ENCODE results near the gene SERPING1. TPM values are rescaled to one million over a fixed set of nuclear protein-coding genes. Genes with fewer than 3 reads are reported as not detected.
A peak's percentile ranks its signal among the peaks of the same experiment; 100 is the strongest.

The SERPING1 gene
- polyA plus RNA-seq, 1 donor (not counting 4 experiments of a cell fraction or from before 2014, with no cell fraction given): 12.8 TPM

- H3K27ac ChIP-seq (ENCODE audit: control insufficient read depth, insufficient read depth, low read length): peak overlapping the region; percentile 79
- TF ChIP-seq EZH2 (IDR thresholded peaks at IDR 0.05; ENCODE audit: low read length): no peak
- TF ChIP-seq CTCF (optimal IDR thresholded peaks at IDR 0.05 in 1 of 3, IDR thresholded peaks at IDR 0.05 in 1 of 3, conservative IDR thresholded peaks at IDR 0.05 in 1 of 3; ENCODE audit: extremely low read depth in 1 of 3, insufficient read depth in 2 of 3, low read length in 3 of 3): no peak
- H4K20me1 ChIP-seq (ENCODE audit: control insufficient read depth, extremely low read depth, insufficient read depth, low read length): no peaks in the 10 kb centered on the region
- H3K4me3 ChIP-seq (ENCODE audit: control insufficient read depth in 2 of 3, extremely low read depth in 1 of 3, insufficient read depth in 2 of 3, low read depth in 1 of 3, low read length in 3 of 3): peak overlapping the region; percentile 50 to 95 (median 87)
- H3K9me3 ChIP-seq (ENCODE audit: control insufficient read depth, low read depth, low read length): no peaks in the 10 kb centered on the region
- DNase-seq (ENCODE audit: low read depth, low spot score): no peak
- H3K27me3 ChIP-seq (ENCODE audit: control insufficient read depth, extremely low read depth, insufficient read depth, low read length): no peaks in the 10 kb centered on the region
- peaks cover 5% of the 10 kb centered on the region for H3K4me1 ChIP-seq (ENCODE audit: control insufficient read depth, extremely low read depth, insufficient read depth, low read length)
- peak overlapping the region; percentile 78 for H2AFZ ChIP-seq (ENCODE audit: control insufficient read depth, low read length)
- peaks cover 30% of the 10 kb centered on the region for H3K79me2 ChIP-seq (ENCODE audit: control insufficient read depth, insufficient read depth, low read length)
- H3K4me2 ChIP-seq (ENCODE audit: control insufficient read depth, extremely low read depth, insufficient read depth, low read depth, low read length): peak overlapping the region; percentile 68
- no peaks in the 10 kb centered on the region for H3K9me1 ChIP-seq (ENCODE audit: control insufficient read depth, extremely low read depth, insufficient read depth, low read length)
- peaks cover 7% of the 10 kb centered on the region in 2 experiments for H3K36me3 ChIP-seq (ENCODE audit: control insufficient read depth in 2 of 2, extremely low read depth in 1 of 2, insufficient read depth in 2 of 2, low read length in 2 of 2)
- H3K9ac ChIP-seq (ENCODE audit: control insufficient read depth, extremely low read depth, insufficient read depth, low read length): peak overlapping the region; percentile 80
- no peak for FAIRE-seq
- dilution Hi-C loops (cut with MboI; ENCODE audit: extremely low pct_ligation_motif_present, low sequenced_read_pairs): no loop called here
These were observed 60.5 kb downstream of the SERPING1 start for GRCh38 chr11:57658023-57658361.

- no peak for FAIRE-seq
- no peak overlapping the region for H3K9ac ChIP-seq (ENCODE audit: control insufficient read depth, extremely low read depth, insufficient read depth, low read length)
These were observed 62.2 kb downstream of the SERPING1 start for GRCh38 chr11:57659669-57660068.

More at GRCh38 chr11:57659669-57660068, 62.2 kb downstream of the SERPING1 start:
- Histone ChIP-seq H3K4me3 (ENCODE audit: control insufficient read depth in 2 of 3, extremely low read depth in 1 of 3, insufficient read depth in 2 of 3, low read depth in 1 of 3, low read length in 3 of 3) (no peak overlapping the region), H3K79me2 (ENCODE audit: control insufficient read depth, insufficient read depth, low read length) (peaks cover 30% of the 10 kb centered on the region), H3K4me2 (ENCODE audit: control insufficient read depth, extremely low read depth, insufficient read depth, low read depth, low read length) (no peak overlapping the region), H4K20me1 (ENCODE audit: control insufficient read depth, extremely low read depth, insufficient read depth, low read length) (no peaks in the 10 kb centered on the region), H3K4me1 (ENCODE audit: control insufficient read depth, extremely low read depth, insufficient read depth, low read length) (peaks cover 5% of the 10 kb centered on the region), H3K9me3 (ENCODE audit: control insufficient read depth, low read depth, low read length) (no peaks in the 10 kb centered on the region), H3K36me3 (ENCODE audit: control insufficient read depth in 2 of 2, extremely low read depth in 1 of 2, insufficient read depth in 2 of 2, low read length in 2 of 2) (peaks cover 7% of the 10 kb centered on the region in 2 experiments), H3K9me1 (ENCODE audit: control insufficient read depth, extremely low read depth, insufficient read depth, low read length) (no peaks in the 10 kb centered on the region), H3K27me3 (ENCODE audit: control insufficient read depth, extremely low read depth, insufficient read depth, low read length) (no peaks in the 10 kb centered on the region), H2AFZ (ENCODE audit: control insufficient read depth, low read length) (no peak overlapping the region), H3K27ac (ENCODE audit: control insufficient read depth, insufficient read depth, low read length) (no peak overlapping the region)
- no peak for TF ChIP-seq CTCF (optimal IDR thresholded peaks at IDR 0.05 in 1 of 3, IDR thresholded peaks at IDR 0.05 in 1 of 3, conservative IDR thresholded peaks at IDR 0.05 in 1 of 3; ENCODE audit: extremely low read depth in 1 of 3, insufficient read depth in 2 of 3, low read length in 3 of 3)
- no peak for TF ChIP-seq EZH2 (IDR thresholded peaks at IDR 0.05; ENCODE audit: low read length)
- dilution Hi-C loops (cut with MboI; ENCODE audit: extremely low pct_ligation_motif_present, low sequenced_read_pairs): no loop called here
- DNase-seq (ENCODE audit: low read depth, low spot score): no peak

All from keratinocyte (primary cell).